ENCODE results near the gene SCN3A. TPM values are rescaled to one million over a fixed set of nuclear protein-coding genes. Genes with fewer than 3 reads are reported as not detected.

The SCN3A gene
- total RNA-seq, 5 donors from 2014 or later (not counting 1 experiment from before 2014, with no cell fraction given): 0.06 to 0.48 (median 0.30) TPM

DNA sequence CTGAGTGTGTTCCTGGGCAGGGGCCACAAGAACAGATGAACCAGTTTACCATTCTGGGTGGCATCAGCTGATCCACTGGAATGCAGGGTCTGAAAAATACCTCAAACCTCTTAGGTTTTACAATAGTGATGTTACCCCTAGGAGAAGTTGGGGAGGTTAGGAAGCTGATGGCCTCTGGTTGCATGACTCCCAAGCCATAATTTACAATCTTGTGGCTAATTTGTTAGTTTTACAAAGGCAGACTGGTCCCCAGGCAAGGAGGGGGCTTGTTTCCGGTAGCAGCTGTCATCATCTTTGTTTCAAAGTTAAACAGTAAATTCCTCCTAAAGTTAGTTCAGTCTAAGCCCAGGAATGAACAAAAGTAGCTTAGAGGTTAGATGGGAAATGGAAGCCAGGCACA is 134.7 kb downstream of the SCN3A start:
- Mint-ChIP-seq H3K4me1 (peaks cover 0 to 3% (median 0%) of the 10 kb centered on the region in 3 donors), H3K36me3 (no peaks in the 10 kb centered on the region), H3K9me3 (no peaks in the 10 kb centered on the region), H3K27ac (no peak overlapping the region), H3K27me3 (peaks cover 10 to 13% of the 10 kb centered on the region in 2 donors), H3K4me3 (no peak overlapping the region)
- H3K4me3 ChIP-seq (ENCODE audit: control insufficient read depth in 1 of 2, extremely low read depth in 1 of 2, low read length in 1 of 2): no peak overlapping the region
- ChIA-PET POLR2A (no interaction called here), CTCF (no interaction called here)
- DNase-seq (no peak), ATAC-seq (replicated peaks in 1 of 4) (no peak)
- peaks cover 0 to 2% of the 10 kb centered on the region in 2 experiments for H3K4me1 ChIP-seq (ENCODE audit: control insufficient read depth in 1 of 2, extremely low read depth in 1 of 2, insufficient read depth in 2 of 2, low read length in 2 of 2)
- H3K27me3 ChIP-seq (replicated peaks in 1 of 2; ENCODE audit: control insufficient read depth in 2 of 2, extremely low read depth in 1 of 2, insufficient read depth in 2 of 2, low read length in 1 of 2): no peaks in the 10 kb centered on the region
- no peak overlapping the region for H3K27ac ChIP-seq (ENCODE audit: low read length)
- 80% methylated on average over 1 of the region's 1 CpG for WGBS (ENCODE audit: insufficient coverage)
- H3K36me3 ChIP-seq (ENCODE audit: control insufficient read depth in 2 of 2, extremely low read depth in 1 of 2, insufficient read depth in 1 of 2, low read length in 1 of 2): no peaks in the 10 kb centered on the region
- no peaks in the 10 kb centered on the region for H3K9me3 ChIP-seq

DNA sequence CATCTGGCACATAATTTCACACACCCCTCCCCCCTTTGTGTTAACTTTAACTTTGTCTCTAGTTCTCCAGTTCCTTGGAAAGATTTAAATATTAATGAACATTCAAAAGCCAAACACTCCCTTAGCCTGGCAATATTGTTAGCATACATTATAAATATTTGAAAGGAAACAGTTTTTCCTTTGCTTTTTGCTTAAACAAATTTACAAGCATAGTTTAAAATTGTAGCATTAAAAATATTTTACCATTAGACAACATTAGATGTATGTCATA is 135.4 kb downstream of the SCN3A start:
- Histone ChIP-seq H3K9me3 (no peaks in the 10 kb centered on the region), H3K4me1 (ENCODE audit: control insufficient read depth in 1 of 2, extremely low read depth in 1 of 2, insufficient read depth in 2 of 2, low read length in 2 of 2) (peaks cover 0 to 2% of the 10 kb centered on the region in 2 experiments), H3K27ac (ENCODE audit: low read length) (no peak overlapping the region), H3K36me3 (ENCODE audit: control insufficient read depth in 2 of 2, extremely low read depth in 1 of 2, insufficient read depth in 1 of 2, low read length in 1 of 2) (no peaks in the 10 kb centered on the region), H3K27me3 (replicated peaks in 1 of 2; ENCODE audit: control insufficient read depth in 2 of 2, extremely low read depth in 1 of 2, insufficient read depth in 2 of 2, low read length in 1 of 2) (no peaks in the 10 kb centered on the region), H3K4me3 (ENCODE audit: control insufficient read depth in 1 of 2, extremely low read depth in 1 of 2, low read length in 1 of 2) (peak overlapping the region in 1 of 2 donors; percentile 10)
- ChIA-PET POLR2A (no interaction called here), CTCF (no interaction called here)
- DNase-seq (no peak), ATAC-seq (replicated peaks in 1 of 4) (no peak)
- H3K27me3 Mint-ChIP-seq: peaks cover 10 to 13% of the 10 kb centered on the region in 2 donors
- H3K36me3 Mint-ChIP-seq: no peaks in the 10 kb centered on the region
- no peaks in the 10 kb centered on the region for H3K9me3 Mint-ChIP-seq
- H3K27ac Mint-ChIP-seq: no peak overlapping the region
- H3K4me3 Mint-ChIP-seq: no peak overlapping the region
- peaks cover 0 to 3% (median 0%) of the 10 kb centered on the region in 3 donors for H3K4me1 Mint-ChIP-seq

DNA sequence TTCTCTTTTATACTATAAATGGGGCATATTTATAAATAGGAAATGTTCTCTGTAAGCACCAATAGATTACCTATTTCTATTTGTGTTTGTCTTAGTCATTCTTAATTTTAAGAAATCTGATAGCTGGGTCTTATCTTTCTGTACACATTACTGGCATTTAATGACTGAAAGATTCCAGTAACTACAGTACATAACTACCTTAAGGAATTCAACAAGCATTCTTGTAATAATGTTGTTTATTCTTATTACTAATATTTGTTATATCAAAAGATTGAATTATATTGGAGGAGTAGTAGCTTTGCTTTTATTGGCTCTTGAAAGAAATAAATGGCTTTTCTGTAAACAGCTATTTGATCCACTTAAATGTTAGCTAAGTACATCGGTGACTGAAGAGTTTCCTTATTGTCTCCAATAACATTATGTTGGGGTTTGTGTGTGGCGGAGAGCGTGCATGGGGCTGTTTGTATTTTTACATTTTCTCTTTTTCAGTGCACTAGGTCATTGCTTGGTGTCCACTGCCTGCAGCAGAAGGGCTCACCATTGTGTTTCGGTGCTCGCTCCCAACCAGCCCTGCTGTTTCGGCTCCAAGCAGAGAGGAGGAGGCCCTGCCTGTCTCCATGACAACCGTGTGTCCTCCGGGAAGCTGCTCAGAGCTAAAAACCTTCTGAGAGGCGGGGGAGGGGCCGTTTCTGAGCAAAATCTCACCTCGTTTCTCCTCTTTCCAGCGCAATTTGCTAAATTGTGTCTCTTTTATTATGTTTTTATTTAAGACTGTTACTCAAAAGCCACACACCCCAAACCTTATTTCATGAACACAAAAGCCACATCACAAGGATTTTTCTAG is 136.0 kb downstream of the SCN3A start:
- Histone ChIP-seq H3K4me3 (ENCODE audit: control insufficient read depth in 1 of 2, extremely low read depth in 1 of 2, low read length in 1 of 2) (peak overlapping the region in 1 of 2 donors; percentile 10), H3K36me3 (ENCODE audit: control insufficient read depth in 2 of 2, extremely low read depth in 1 of 2, insufficient read depth in 1 of 2, low read length in 1 of 2) (no peaks in the 10 kb centered on the region), H3K9me3 (no peaks in the 10 kb centered on the region), H3K27me3 (replicated peaks in 1 of 2; ENCODE audit: control insufficient read depth in 2 of 2, extremely low read depth in 1 of 2, insufficient read depth in 2 of 2, low read length in 1 of 2) (no peaks in the 10 kb centered on the region), H3K4me1 (ENCODE audit: control insufficient read depth in 1 of 2, extremely low read depth in 1 of 2, insufficient read depth in 2 of 2, low read length in 2 of 2) (peaks cover 0 to 2% of the 10 kb centered on the region in 2 experiments), H3K27ac (ENCODE audit: low read length) (no peak overlapping the region)
- POLR2A ChIA-PET: interaction anchor here in 1 of 2 donors (0.5 kb wide), 1 partner anchor 258 kb away, joined by 4 read pairs; no protein-coding TSS in a partner anchor
- H3K36me3 Mint-ChIP-seq: no peaks in the 10 kb centered on the region
- ATAC-seq (replicated peaks in 1 of 4) (no peak), DNase-seq (no peak)
- no peaks in the 10 kb centered on the region for H3K9me3 Mint-ChIP-seq
- CTCF ChIA-PET: no interaction called here
- 55% methylated on average over 6 of the region's 12 CpGs for WGBS (ENCODE audit: insufficient coverage)
- peaks cover 10 to 13% of the 10 kb centered on the region in 2 donors for H3K27me3 Mint-ChIP-seq
- H3K27ac Mint-ChIP-seq: no peak overlapping the region
- no peak overlapping the region for H3K4me3 Mint-ChIP-seq
- peaks cover 0 to 3% (median 0%) of the 10 kb centered on the region in 3 donors for H3K4me1 Mint-ChIP-seq

DNA sequence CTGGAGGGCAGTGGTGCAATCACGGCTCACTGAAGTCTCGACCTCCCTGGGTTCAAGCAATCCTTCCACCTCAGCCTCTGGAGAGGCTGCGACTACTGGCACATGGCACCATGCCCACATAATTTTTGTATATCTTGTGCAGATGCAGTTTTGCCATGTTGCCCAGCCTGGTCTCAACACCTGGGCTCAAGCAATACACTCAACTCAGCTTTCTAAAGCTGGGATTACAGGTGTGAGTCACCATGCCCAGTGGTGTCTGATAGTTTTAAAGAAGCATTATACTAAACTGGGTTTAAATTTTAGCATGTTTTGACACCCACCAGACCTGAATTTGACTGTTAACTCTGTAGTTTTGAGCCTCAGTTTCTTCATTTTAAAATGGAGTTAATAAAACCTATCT is 139.1 kb downstream of the SCN3A start:
- 91% methylated on average over 3 of the region's 3 CpGs for WGBS (ENCODE audit: insufficient coverage)
- no peaks in the 10 kb centered on the region for H3K36me3 Mint-ChIP-seq
- peaks cover 0 to 2% of the 10 kb centered on the region in 2 experiments for H3K4me1 ChIP-seq (ENCODE audit: control insufficient read depth in 1 of 2, extremely low read depth in 1 of 2, insufficient read depth in 2 of 2, low read length in 2 of 2)

DNA sequence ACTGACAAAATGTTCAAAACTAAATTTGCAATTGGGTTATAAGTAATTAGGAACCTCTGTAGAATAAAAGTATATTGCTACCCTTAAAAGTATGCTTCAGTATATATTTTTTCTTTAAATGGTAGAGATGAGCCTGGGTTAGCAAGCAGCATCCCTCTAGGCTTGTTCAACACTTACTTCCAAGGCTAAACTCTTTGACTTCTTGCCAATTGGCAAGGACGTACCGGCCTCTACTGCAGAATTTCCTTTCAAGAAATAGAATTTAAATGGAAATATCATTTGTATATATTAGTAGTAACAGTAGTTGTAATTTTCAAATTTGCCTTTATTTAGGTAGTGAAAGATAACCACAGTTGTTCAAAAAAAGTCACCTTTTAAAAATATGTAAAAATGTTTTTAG is 143.4 kb downstream of the SCN3A start:
- Mint-ChIP-seq H3K9me3 (no peaks in the 10 kb centered on the region), H3K36me3 (no peaks in the 10 kb centered on the region), H3K27ac (no peak overlapping the region), H3K27me3 (no peaks in the 10 kb centered on the region), H3K4me1 (no peaks in the 10 kb centered on the region), H3K4me3 (no peak overlapping the region)
- CTCF ChIA-PET: no interaction called here
- ATAC-seq (replicated peaks in 1 of 4): no peak
- no peaks in the 10 kb centered on the region for H3K9me3 ChIP-seq
- H3K4me1 ChIP-seq (ENCODE audit: control insufficient read depth in 1 of 2, extremely low read depth in 1 of 2, insufficient read depth in 2 of 2, low read length in 2 of 2): no peaks in the 10 kb centered on the region
- no peaks in the 10 kb centered on the region for H3K27me3 ChIP-seq (replicated peaks in 1 of 2; ENCODE audit: control insufficient read depth in 2 of 2, extremely low read depth in 1 of 2, insufficient read depth in 2 of 2, low read length in 1 of 2)
- H3K36me3 ChIP-seq (ENCODE audit: control insufficient read depth in 2 of 2, extremely low read depth in 1 of 2, insufficient read depth in 1 of 2, low read length in 1 of 2): no peaks in the 10 kb centered on the region
- POLR2A ChIA-PET: no interaction called here
- H3K27ac ChIP-seq (ENCODE audit: low read length): no peak overlapping the region
- no peak for DNase-seq
- no CpG with 5 or more reads among the region's 2 CpGs for WGBS (ENCODE audit: insufficient coverage)
- no peak overlapping the region for H3K4me3 ChIP-seq (ENCODE audit: control insufficient read depth in 1 of 2, extremely low read depth in 1 of 2, low read length in 1 of 2)

More for the DNA sequence above, 139.1 kb downstream of the SCN3A start:
- ChIA-PET POLR2A (no interaction called here), CTCF (no interaction called here)
- no peaks in the 10 kb centered on the region for H3K9me3 ChIP-seq
- H3K4me3 ChIP-seq (ENCODE audit: control insufficient read depth in 1 of 2, extremely low read depth in 1 of 2, low read length in 1 of 2): no peak overlapping the region
- H3K27me3 Mint-ChIP-seq: peaks cover 3 to 6% of the 10 kb centered on the region in 2 donors
- H3K36me3 ChIP-seq (ENCODE audit: control insufficient read depth in 2 of 2, extremely low read depth in 1 of 2, insufficient read depth in 1 of 2, low read length in 1 of 2): no peaks in the 10 kb centered on the region
- H3K9me3 Mint-ChIP-seq: no peaks in the 10 kb centered on the region
- no peak overlapping the region for H3K4me3 Mint-ChIP-seq
- DNase-seq (no peak), ATAC-seq (replicated peaks in 1 of 4) (no peak)
- peaks cover 0 to 3% (median 0%) of the 10 kb centered on the region in 3 donors for H3K4me1 Mint-ChIP-seq
- H3K27me3 ChIP-seq (replicated peaks in 1 of 2; ENCODE audit: control insufficient read depth in 2 of 2, extremely low read depth in 1 of 2, insufficient read depth in 2 of 2, low read length in 1 of 2): no peaks in the 10 kb centered on the region
- no peak overlapping the region for H3K27ac ChIP-seq (ENCODE audit: low read length)
- no peak overlapping the region for H3K27ac Mint-ChIP-seq

DNA sequence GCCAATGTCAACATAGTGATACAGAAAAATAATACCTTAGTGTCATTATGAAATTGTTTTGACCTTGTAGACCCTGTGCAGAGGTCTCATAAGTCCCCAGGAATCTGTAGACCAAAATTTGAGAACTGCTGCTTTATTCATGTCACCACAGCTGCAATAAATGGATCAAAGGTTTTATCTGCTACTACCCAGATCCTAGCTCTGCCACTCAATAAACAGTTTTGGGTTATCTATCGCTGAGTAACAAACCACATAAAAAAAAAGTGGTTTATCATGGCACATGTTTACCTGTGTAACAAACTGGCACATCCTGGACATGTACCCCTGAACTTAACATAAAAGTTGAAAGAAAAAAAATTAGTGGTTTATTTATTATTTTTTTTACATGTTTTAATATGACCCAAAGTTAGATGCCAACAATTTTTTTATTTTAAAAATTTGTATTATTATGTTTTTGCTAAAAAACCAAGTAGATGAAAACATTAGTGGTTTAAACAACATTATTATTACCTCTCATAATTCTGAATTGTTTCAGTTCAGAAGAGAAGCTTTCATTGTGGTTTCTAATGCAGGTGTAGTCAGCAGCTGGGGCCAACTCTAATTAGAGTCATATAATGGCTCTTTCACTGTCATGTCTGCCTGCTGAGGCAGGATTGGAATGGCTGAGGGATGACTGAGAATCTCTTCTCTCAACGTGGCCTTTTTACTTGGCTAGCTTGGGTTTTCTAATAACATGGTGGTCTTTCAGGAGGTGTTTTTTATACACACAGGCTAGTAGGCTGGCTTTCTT is 145.2 kb downstream of the SCN3A start:
- no peak overlapping the region for H3K27ac ChIP-seq (ENCODE audit: low read length)
- no peaks in the 10 kb centered on the region for H3K27me3 Mint-ChIP-seq
- peaks cover 0 to 4% (median 0%) of the 10 kb centered on the region in 3 donors for H3K4me1 Mint-ChIP-seq
- H3K9me3 ChIP-seq: no peaks in the 10 kb centered on the region
- H3K4me3 Mint-ChIP-seq: no peak overlapping the region
- no CpG with 5 or more reads among the region's 2 CpGs for WGBS (ENCODE audit: insufficient coverage)
- no peaks in the 10 kb centered on the region for H3K4me1 ChIP-seq (ENCODE audit: control insufficient read depth in 1 of 2, extremely low read depth in 1 of 2, insufficient read depth in 2 of 2, low read length in 2 of 2)
- ATAC-seq (replicated peaks in 1 of 4) (no peak), DNase-seq (no peak)
- ChIA-PET CTCF (no interaction called here), POLR2A (no interaction called here)
- H3K27me3 ChIP-seq (replicated peaks in 1 of 2; ENCODE audit: control insufficient read depth in 2 of 2, extremely low read depth in 1 of 2, insufficient read depth in 2 of 2, low read length in 1 of 2): no peaks in the 10 kb centered on the region
- H3K9me3 Mint-ChIP-seq: no peaks in the 10 kb centered on the region
- H3K36me3 ChIP-seq (ENCODE audit: control insufficient read depth in 2 of 2, extremely low read depth in 1 of 2, insufficient read depth in 1 of 2, low read length in 1 of 2): no peaks in the 10 kb centered on the region
- H3K36me3 Mint-ChIP-seq: no peaks in the 10 kb centered on the region
- H3K27ac Mint-ChIP-seq: no peak overlapping the region
- no peak overlapping the region for H3K4me3 ChIP-seq (ENCODE audit: control insufficient read depth in 1 of 2, extremely low read depth in 1 of 2, low read length in 1 of 2)

All from T-cell (primary cell).